Measurements from ENCODE around the gene THSD4. TPM values are rescaled to one million over a fixed set of nuclear protein-coding genes. Genes with fewer than 3 reads are reported as not detected.

THSD4 gene
- total and polyA plus RNA-seq, 2 experiments from 2014 or later = 5.1 to 25.5 TPM

GRCh38 chr15:71083349-71083748 lies 31.9 kb upstream of the THSD4 start:
- peak in 1 of 2 donors; percentile 65 for DNase-seq (ENCODE audit: low read depth in 1 of 2, low spot score in 1 of 2)
- no peak overlapping the region for H3K27ac ChIP-seq
- no peak overlapping the region for H3K4me3 ChIP-seq
- H3K27me3 ChIP-seq = no peaks in the 10 kb centered on the region
- no peaks in the 10 kb centered on the region for H3K9me3 ChIP-seq (ENCODE audit: low read depth)
- H3K36me3 ChIP-seq = no peaks in the 10 kb centered on the region
- TF ChIP-seq, protein P1, sequence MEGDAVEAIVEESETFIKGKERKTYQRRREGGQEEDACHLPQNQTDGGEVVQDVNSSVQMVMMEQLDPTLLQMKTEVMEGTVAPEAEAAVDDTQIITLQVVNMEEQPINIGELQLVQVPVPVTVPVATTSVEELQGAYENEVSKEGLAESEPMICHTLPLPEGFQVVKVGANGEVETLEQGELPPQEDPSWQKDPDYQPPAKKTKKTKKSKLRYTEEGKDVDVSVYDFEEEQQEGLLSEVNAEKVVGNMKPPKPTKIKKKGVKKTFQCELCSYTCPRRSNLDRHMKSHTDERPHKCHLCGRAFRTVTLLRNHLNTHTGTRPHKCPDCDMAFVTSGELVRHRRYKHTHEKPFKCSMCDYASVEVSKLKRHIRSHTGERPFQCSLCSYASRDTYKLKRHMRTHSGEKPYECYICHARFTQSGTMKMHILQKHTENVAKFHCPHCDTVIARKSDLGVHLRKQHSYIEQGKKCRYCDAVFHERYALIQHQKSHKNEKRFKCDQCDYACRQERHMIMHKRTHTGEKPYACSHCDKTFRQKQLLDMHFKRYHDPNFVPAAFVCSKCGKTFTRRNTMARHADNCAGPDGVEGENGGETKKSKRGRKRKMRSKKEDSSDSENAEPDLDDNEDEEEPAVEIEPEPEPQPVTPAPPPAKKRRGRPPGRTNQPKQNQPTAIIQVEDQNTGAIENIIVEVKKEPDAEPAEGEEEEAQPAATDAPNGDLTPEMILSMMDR (IDR thresholded peaks at IDR 0.05; ENCODE audit: low read depth, low read length) = no peak
- no peaks in the 10 kb centered on the region for H3K4me1 ChIP-seq (ENCODE audit: low read depth)

GRCh38 chr15:71084264-71084663 lies 31.0 kb upstream of the THSD4 start:
- no peaks in the 10 kb centered on the region for H3K9me3 ChIP-seq (ENCODE audit: low read depth)
- no peak overlapping the region for H3K4me3 ChIP-seq
- no peak for DNase-seq (ENCODE audit: low read depth in 1 of 2, low spot score in 1 of 2)
- H3K27ac ChIP-seq = no peak overlapping the region
- H3K36me3 ChIP-seq = no peaks in the 10 kb centered on the region
- no peaks in the 10 kb centered on the region for H3K27me3 ChIP-seq
- H3K4me1 ChIP-seq (ENCODE audit: low read depth) = no peaks in the 10 kb centered on the region
- TF ChIP-seq, protein P1 (IDR thresholded peaks at IDR 0.05; ENCODE audit: low read depth, low read length) = no peak

- TF ChIP-seq, protein P1 (IDR thresholded peaks at IDR 0.05; ENCODE audit: low read depth, low read length) = no peak
- Histone ChIP-seq H3K4me3 (no peak overlapping the region), H3K9me3 (ENCODE audit: low read depth) (no peaks in the 10 kb centered on the region), H3K4me1 (ENCODE audit: low read depth) (no peaks in the 10 kb centered on the region), H3K27ac (no peak overlapping the region), H3K27me3 (no peaks in the 10 kb centered on the region), H3K36me3 (no peaks in the 10 kb centered on the region)
- DNase-seq (ENCODE audit: low read depth in 1 of 2, low spot score in 1 of 2) = no peak
Observed at GRCh38 chr15:71085809-71086208, 29.5 kb upstream of the THSD4 start.

- Histone ChIP-seq H3K27ac (no peak overlapping the region), H3K4me1 (ENCODE audit: low read depth) (no peaks in the 10 kb centered on the region), H3K9me3 (ENCODE audit: low read depth) (no peaks in the 10 kb centered on the region), H3K36me3 (no peaks in the 10 kb centered on the region), H3K4me3 (no peak overlapping the region), H3K27me3 (no peaks in the 10 kb centered on the region)
- TF ChIP-seq, protein P1 (IDR thresholded peaks at IDR 0.05; ENCODE audit: low read depth, low read length) = no peak
- no peak for DNase-seq (ENCODE audit: low read depth in 1 of 2, low spot score in 1 of 2)
Observed at GRCh38 chr15:71088155-71088554, 27.1 kb upstream of the THSD4 start.

- H3K9me3 ChIP-seq (ENCODE audit: low read depth) = no peaks in the 10 kb centered on the region
- DNase-seq (ENCODE audit: low read depth in 1 of 2, low spot score in 1 of 2) = no peak
- no peaks in the 10 kb centered on the region for H3K27me3 ChIP-seq
- no peaks in the 10 kb centered on the region for H3K36me3 ChIP-seq
- no peak overlapping the region for H3K27ac ChIP-seq
- H3K4me3 ChIP-seq = no peak overlapping the region
- no peaks in the 10 kb centered on the region for H3K4me1 ChIP-seq (ENCODE audit: low read depth)
- TF ChIP-seq, protein P1 (IDR thresholded peaks at IDR 0.05; ENCODE audit: low read depth, low read length) = no peak
Observed at GRCh38 chr15:71088683-71089082, 26.6 kb upstream of the THSD4 start.

DNA sequence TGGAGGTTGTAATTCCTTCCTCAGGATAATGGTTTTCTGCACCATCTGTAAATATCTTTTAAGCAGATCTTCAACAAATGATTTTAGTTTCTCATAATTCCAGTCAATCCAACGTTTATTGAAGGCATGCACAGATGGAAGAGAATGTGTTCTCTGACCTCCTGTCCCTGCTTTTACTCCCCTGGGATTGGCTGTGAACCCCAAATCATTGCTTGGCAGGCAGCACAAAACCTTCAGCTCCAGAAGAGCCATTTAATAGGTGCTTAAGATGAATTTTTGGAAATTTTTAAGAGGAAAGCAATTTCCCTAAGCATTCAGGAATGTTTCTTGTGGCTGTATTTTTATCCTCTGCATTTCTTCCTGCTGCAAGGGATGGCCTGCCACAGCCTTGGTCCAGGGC lies 25.5 kb upstream of the THSD4 start:
- Histone ChIP-seq H3K4me1 (ENCODE audit: low read depth) (no peaks in the 10 kb centered on the region), H3K9me3 (ENCODE audit: low read depth) (no peaks in the 10 kb centered on the region), H3K36me3 (no peaks in the 10 kb centered on the region), H3K27me3 (no peaks in the 10 kb centered on the region), H3K27ac (no peak overlapping the region), H3K4me3 (no peak overlapping the region)
- TF ChIP-seq, protein P1 (IDR thresholded peaks at IDR 0.05; ENCODE audit: low read depth, low read length) = no peak
- DNase-seq (ENCODE audit: low read depth in 1 of 2, low spot score in 1 of 2) = no peak

Measured in cardiac muscle cell (in vitro differentiated cells and primary cell).